Astrocyte (in vitro differentiated cells and primary cell): Measurements from ENCODE around the gene CPM. TPM values are rescaled to one million over a fixed set of nuclear protein-coding genes. Genes with fewer than 3 reads are reported as not detected.

Experiments
- DNase-seq: peaks from one replicate; pipeline ENCODE4 v3.0.0-alpha.2; 2010; ENCODE audit warnings: low read depth
- FAIRE-seq: peaks from 2 replicates; lab custom pipeline; 2011; peaks lifted over from hg19 to GRCh38; lab: Jason Lieb, UNC
- H2AFZ ChIP-seq: 2 replicates; pipeline ENCODE4 v1.6.0; 2012; ENCODE audit warnings: low read depth, low read length, inconsistent platforms
- H3K27ac ChIP-seq: 2 replicates; pipeline ENCODE4 v1.5.1; 2011; ENCODE audit warnings: low read depth, low read length, inconsistent platforms
- H3K27me3 ChIP-seq: 2 replicates; pipeline ENCODE4 v1.6.0; 2011; ENCODE audit warnings: low read length, inconsistent platforms; ENCODE audit not compliant: insufficient read depth
- H3K36me3 ChIP-seq: 2 replicates; pipeline ENCODE4 v1.5.1; 2011; ENCODE audit warnings: low read length, inconsistent platforms; ENCODE audit not compliant: insufficient read depth
- H3K4me1 ChIP-seq: 2 replicates; pipeline ENCODE4 v1.5.1; 2011; ENCODE audit warnings: low read length, inconsistent platforms; ENCODE audit not compliant: insufficient read depth
- H3K4me2 ChIP-seq: 2 replicates; pipeline ENCODE4 v1.6.0; 2012; ENCODE audit warnings: low read length, inconsistent platforms
- H3K4me3 ChIP-seq: 2 replicates; pipeline ENCODE4 v1.5.1; 2011; ENCODE audit warnings: low read depth, mild to moderate bottlenecking, low read length, inconsistent platforms; ENCODE audit not compliant: insufficient read depth
- H3K79me2 ChIP-seq: 2 replicates; pipeline ENCODE4 v1.6.0; 2012; ENCODE audit warnings: mild to moderate bottlenecking, low read length, inconsistent platforms; ENCODE audit not compliant: insufficient read depth
- H3K9ac ChIP-seq: 2 replicates; pipeline ENCODE4 v1.6.0; 2012; ENCODE audit warnings: mild to moderate bottlenecking, low read length, inconsistent platforms
- H3K9me3 ChIP-seq: 2 replicates; pipeline ENCODE4 v1.5.1; 2012; ENCODE audit warnings: low read depth, mild to moderate bottlenecking, low read length, inconsistent platforms; ENCODE audit not compliant: insufficient read depth
- H4K20me1 ChIP-seq: 2 replicates; pipeline ENCODE4 v1.6.0; 2012; ENCODE audit warnings: low read length, inconsistent platforms; ENCODE audit not compliant: insufficient read depth
- H3K27ac Mint-ChIP-seq: one replicate; pipeline ENCODE4 v1.8.0; 2021; ENCODE audit warnings: mild to moderate bottlenecking, mixed read lengths; ENCODE audit not compliant: unreplicated experiment
- H3K27me3 Mint-ChIP-seq: one replicate; pipeline ENCODE4 v1.8.0; 2021; ENCODE audit warnings: low read depth, mixed read lengths; ENCODE audit not compliant: unreplicated experiment
- H3K36me3 Mint-ChIP-seq: one replicate; pipeline ENCODE4 v1.8.0; 2021; ENCODE audit warnings: low read depth, mixed read lengths; ENCODE audit not compliant: unreplicated experiment
- H3K4me1 Mint-ChIP-seq: one replicate; pipeline ENCODE4 v1.8.0; 2021; ENCODE audit warnings: low read depth, mixed read lengths; ENCODE audit not compliant: unreplicated experiment
- H3K4me3 Mint-ChIP-seq: one replicate; pipeline ENCODE4 v1.8.0; 2021; ENCODE audit warnings: mild to moderate bottlenecking, moderate library complexity, mixed read lengths; ENCODE audit not compliant: unreplicated experiment
- H3K9me3 Mint-ChIP-seq: one replicate; pipeline ENCODE4 v1.8.0; 2021; ENCODE audit warnings: mild to moderate bottlenecking, mixed read lengths; ENCODE audit not compliant: unreplicated experiment
- EZH2 ChIP-seq: IDR thresholded peaks from 2 replicates; pipeline ENCODE4 v1.6.1; 2012; ENCODE audit warnings: mild to moderate bottlenecking, low read length, inconsistent platforms; ENCODE audit not compliant: insufficient read depth
- total RNA-seq: library from RNA; stranded (reverse); gene quantifications from 2 replicates; pipeline ENCODE4 v1.2.1, GENCODE V29; 2021
- TF ChIP-seq, protein P1 (sequence below): IDR thresholded peaks from 2 replicates; pipeline ENCODE4 v1.5.1; 2011; ENCODE audit warnings: low read depth, mild to moderate bottlenecking, inconsistent platforms, low read length, moderate library complexity; ENCODE audit not compliant: insufficient read depth

CPM gene
- total RNA-seq, 1 donor from 2014 or later = 2.7 TPM

DNA sequence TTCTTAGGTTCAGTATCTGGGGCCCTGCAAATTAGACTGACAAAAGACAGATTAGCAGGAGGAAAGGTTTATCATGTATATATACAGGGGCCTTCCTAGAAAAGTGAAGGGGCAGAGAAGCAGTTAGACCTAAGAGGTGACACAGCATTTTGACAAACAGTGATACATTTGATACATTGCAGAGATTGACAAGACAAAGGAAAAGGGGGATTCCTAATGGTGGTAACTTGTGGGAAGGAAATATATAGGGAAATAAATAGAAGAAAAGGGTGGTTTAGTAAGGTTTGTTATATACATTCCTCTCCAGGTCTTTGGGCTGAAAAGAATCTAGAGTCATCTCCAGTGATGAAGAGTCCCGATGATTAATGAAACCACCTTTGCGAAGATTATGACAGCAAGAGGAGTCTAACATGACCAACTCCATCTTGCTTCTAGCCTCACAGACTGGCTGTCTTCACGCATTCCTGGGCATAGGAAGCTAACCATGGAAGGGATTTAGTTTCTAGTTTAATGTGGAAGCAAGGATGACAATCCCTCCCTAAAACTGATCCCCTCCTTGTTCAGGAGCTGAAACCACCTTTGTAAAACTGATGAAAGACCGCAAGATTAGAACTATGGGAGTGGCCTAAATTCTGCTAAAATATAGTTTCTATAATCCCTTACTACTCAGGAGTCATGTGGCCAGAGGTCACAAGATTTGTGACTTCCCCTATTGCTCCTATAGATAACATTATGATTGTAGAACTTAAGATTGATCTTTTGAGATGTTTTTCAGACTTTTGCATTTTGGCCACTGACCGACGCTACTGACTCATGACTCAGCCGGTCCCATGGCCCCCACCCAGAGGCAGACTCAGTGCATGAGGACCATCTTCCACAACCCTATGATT lies 31.1 kb upstream of the CPM start:
- no peaks in the 10 kb centered on the region for H4K20me1 ChIP-seq
- Mint-ChIP-seq H3K4me1 (peaks cover 14% of the 10 kb centered on the region), H3K27me3 (no peaks in the 10 kb centered on the region), H3K4me3 (no peak overlapping the region), H3K36me3 (no peaks in the 10 kb centered on the region), H3K9me3 (peaks cover 8% of the 10 kb centered on the region), H3K27ac (no peak overlapping the region)
- no peak overlapping the region for H2AFZ ChIP-seq
- TF ChIP-seq, protein P1, sequence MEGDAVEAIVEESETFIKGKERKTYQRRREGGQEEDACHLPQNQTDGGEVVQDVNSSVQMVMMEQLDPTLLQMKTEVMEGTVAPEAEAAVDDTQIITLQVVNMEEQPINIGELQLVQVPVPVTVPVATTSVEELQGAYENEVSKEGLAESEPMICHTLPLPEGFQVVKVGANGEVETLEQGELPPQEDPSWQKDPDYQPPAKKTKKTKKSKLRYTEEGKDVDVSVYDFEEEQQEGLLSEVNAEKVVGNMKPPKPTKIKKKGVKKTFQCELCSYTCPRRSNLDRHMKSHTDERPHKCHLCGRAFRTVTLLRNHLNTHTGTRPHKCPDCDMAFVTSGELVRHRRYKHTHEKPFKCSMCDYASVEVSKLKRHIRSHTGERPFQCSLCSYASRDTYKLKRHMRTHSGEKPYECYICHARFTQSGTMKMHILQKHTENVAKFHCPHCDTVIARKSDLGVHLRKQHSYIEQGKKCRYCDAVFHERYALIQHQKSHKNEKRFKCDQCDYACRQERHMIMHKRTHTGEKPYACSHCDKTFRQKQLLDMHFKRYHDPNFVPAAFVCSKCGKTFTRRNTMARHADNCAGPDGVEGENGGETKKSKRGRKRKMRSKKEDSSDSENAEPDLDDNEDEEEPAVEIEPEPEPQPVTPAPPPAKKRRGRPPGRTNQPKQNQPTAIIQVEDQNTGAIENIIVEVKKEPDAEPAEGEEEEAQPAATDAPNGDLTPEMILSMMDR = no peak
- TF ChIP-seq EZH2 = no peak
- FAIRE-seq (no peak), DNase-seq (no peak)
- no peak overlapping the region for H3K4me3 ChIP-seq
- H3K9ac ChIP-seq = no peak overlapping the region
- H3K27me3 ChIP-seq = no peaks in the 10 kb centered on the region
- no peaks in the 10 kb centered on the region for H3K9me3 ChIP-seq
- H3K4me1 ChIP-seq = no peaks in the 10 kb centered on the region
- H3K36me3 ChIP-seq = no peaks in the 10 kb centered on the region
- no peak overlapping the region for H3K4me2 ChIP-seq
- H3K79me2 ChIP-seq = no peaks in the 10 kb centered on the region
- H3K27ac ChIP-seq = no peak overlapping the region

DNA sequence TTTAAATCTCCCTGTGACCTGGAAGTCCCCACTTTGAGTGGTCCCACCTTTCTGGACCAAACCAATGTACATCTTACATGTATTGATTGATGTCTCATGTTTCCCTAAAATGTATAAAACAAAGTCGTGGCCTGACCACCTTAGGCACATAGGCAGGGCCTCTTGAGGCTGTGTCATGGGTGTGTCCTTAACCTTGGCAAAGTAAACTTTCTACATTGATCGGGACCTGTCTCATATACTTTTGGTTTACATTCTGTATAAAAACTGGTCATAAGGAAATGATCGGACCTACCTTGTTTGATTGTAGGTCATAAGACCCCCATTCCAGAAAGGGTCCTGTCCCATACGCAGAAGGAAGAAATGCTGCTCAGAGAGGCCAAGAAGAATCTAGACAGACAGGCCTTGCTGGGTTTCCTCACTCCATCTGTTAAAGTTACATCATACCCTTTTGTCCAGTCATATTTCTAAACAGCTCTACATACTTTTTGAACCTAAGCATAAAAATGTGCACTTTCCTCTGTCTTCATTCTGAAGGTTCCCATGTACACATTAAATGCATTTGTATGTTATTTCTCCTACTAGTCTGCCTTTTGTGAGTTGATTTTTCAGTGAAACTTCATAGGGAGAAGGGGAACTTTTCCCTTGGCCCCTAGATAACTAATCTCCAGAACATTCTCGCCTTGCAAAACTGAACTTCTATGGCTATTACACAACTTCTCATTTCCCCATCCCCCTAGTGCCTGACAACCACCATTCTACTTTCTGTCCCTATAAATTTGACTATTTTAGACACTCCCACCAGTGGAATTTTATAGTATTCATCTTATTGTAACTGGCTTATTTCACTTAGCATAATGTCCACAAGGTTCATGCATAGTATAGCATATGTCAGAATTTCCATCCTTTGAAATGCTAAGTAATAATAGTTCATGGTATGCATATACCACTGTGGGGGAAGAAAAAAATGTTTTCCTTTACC lies 30.2 kb upstream of the CPM start:
- no peaks in the 10 kb centered on the region for H4K20me1 ChIP-seq
- H3K4me3 Mint-ChIP-seq = no peak overlapping the region
- no peaks in the 10 kb centered on the region for H3K27me3 Mint-ChIP-seq
- H3K27ac ChIP-seq = no peak overlapping the region
- H3K9me3 Mint-ChIP-seq = peaks cover 8% of the 10 kb centered on the region
- DNase-seq (no peak), FAIRE-seq (no peak)
- no peak for TF ChIP-seq EZH2
- TF ChIP-seq, protein P1 = no peak
- no peak overlapping the region for H3K4me2 ChIP-seq
- H3K79me2 ChIP-seq = no peaks in the 10 kb centered on the region
- H3K27me3 ChIP-seq = no peaks in the 10 kb centered on the region
- H3K4me1 ChIP-seq = no peaks in the 10 kb centered on the region
- H3K36me3 Mint-ChIP-seq = no peaks in the 10 kb centered on the region
- H3K9me3 ChIP-seq = no peaks in the 10 kb centered on the region
- H3K36me3 ChIP-seq = no peaks in the 10 kb centered on the region
- no peak overlapping the region for H2AFZ ChIP-seq
- H3K4me1 Mint-ChIP-seq = peaks cover 14% of the 10 kb centered on the region
- H3K27ac Mint-ChIP-seq = no peak overlapping the region
- no peak overlapping the region for H3K4me3 ChIP-seq
- H3K9ac ChIP-seq = no peak overlapping the region
